T-helper 2 cell (primary cell): ENCODE measurements around the gene POLR1A.

Experiments
- DNase-seq, 5 experiments: peaks; one replicate each; pipeline versions ENCODE4 v3.0.0 to v3.0.0-alpha.2; 2012 to 2022

Gene POLR1A

DNA sequence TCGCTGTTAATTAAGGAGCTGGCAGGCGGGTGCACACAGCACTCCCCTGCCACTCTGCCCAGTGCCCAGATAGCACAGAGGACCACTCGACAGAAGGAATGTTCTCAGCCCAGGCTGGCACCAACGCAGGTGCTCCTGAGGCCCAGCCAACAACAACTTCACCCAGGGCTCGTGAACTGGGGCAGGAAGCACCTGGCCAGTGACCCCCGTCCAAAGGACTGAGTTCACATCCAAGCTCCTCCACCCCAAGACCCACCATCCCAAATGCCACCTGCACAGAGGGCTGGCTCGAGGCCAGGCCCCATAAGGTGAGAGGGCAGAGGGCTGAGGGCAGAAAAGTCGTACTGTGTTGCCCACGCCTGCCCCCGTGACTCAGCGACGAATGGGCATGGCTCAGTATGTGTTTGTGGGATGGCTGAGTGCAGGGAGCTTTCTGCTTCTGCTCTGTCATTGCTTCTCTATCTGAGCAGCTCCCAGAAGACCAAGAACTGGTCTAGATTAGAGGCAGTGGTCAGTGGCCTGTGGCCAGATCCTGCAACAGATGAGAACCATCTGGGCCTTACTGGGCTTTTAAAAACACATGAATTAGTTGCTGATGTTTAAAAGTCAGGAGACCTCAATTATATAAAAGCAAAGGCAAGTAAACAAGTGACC lies 68.4 kb downstream of the POLR1A start:
- DNase-seq = peak in 3 of 5 experiments; percentile 25 to 48 (median 25)

DNA sequence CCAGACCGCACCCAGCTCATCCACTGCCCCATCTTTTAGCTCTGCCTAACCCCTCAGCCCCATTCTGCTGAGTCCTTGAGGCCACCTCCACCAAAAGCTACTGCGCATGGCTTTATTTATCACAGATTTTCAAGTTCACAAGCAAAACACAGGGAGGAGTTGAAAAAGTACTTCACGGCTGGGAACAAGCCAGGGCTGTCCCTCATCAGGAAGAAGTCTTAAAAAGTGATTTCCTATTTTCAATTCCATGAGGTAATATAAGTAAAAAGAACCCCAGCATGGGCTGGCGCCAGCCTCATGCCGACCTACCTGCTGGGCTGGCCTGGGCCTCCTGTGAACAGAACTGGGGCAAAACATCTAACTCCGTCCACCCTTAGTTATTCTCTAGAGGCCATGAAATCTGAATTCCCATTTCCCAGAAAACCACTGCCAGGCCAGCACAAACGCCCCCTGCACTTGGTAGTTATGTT lies 69.0 kb downstream of the POLR1A start:
- no peak for DNase-seq

GRCh38 chr2:86035883-86036668 lies 69.6 kb downstream of the POLR1A start:
- DNase-seq = peak in 4 of 5 experiments; percentile 21 to 84 (median 69)

- DNase-seq = no peak
Observed at GRCh38 chr2:86035376-86035882, 70.3 kb downstream of the POLR1A start.

GRCh38 chr2:86033751-86034692 lies 71.7 kb downstream of the POLR1A start:
- no peak for DNase-seq

DNA sequence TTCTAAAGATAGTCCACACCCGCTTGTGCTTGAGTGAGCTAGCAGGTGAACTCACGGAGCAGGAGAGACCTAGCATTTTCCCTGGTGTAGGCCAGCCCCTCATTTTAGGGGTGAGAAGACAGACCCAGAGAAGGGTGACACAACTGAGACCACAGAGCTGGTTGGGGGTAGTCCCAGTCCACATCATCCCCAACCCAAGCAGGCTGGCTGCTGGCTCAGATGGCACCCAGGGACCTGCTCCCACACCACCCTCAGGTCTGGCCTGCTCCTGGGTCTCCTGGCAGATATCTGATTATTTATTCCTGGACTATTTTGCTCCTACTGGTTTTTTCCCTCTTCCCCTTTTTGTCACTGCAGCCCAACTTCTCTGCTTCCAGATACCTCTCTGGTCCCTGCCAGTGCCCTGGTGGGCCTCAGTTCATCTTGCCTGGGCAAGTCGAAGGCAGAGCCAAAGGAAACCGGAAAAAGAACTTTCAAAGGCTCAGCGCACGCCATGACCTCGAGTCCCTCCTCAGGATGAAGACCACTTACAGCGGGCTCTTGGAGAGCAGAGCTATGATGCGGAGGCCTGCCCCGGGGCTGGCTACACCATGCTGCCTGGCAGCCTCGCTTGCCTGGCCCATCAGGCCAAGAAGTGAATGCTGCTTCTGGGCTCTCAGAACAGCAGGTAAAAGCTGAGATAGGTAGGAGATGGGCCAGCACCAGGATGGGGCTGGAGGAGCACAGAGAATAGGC lies 72.7 kb downstream of the POLR1A start:
- DNase-seq = no peak

DNA sequence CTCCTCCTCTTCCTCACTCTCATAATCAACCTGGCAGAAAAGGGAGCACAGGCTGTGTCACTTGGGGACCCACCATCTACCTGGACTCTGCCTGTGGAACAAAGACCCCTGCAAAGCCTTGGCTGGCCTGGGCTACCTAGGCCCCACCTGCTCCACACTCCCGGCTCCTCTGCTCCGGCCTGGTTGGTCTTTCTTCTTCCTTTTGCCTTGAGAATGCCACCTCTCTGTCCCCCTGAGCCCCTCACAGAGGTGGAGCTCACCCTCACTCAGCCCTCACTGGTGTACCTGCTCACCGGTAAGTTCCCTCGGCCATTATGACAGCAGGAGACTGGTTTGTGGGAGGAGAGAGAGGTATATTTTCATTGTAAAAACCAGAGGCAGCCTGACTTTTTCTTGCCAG lies 74.1 kb downstream of the POLR1A start:
- no peak for DNase-seq

GRCh38 chr2:86031151-86031550 lies 74.5 kb downstream of the POLR1A start:
- DNase-seq = no peak

- no peak for DNase-seq
Observed at GRCh38 chr2:86029873-86030272, 75.8 kb downstream of the POLR1A start.

DNA sequence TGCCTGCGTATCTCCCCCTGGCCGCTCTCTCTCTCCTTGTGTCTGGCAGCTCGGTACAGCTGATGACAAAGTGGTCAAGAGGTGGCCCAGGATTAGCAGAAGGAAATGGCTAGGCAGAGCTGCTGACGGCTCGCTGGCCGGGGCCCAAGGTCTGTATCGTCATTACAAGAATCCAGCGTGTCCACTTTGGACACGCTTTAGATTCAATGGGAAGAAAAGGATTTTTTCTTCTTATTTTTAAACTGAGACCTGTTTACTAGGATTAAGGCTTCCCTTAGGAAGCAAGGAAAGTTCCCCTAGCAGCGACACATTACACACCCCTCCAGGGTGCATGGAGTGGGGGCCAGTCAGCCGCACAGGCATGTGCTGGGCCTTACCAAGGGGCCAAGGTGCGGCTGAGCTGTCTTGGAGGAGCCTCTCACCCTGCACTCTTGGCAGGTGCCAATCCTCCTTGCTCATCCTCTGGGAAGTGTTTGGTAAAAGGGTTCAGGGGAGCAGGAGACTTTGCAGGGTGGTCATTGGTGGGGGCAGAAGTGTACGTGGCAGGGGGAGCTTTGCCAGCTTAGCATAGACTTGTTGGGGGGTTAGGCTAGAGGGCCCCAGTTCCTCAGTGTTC lies 76.8 kb downstream of the POLR1A start:
- no peak for DNase-seq

DNA sequence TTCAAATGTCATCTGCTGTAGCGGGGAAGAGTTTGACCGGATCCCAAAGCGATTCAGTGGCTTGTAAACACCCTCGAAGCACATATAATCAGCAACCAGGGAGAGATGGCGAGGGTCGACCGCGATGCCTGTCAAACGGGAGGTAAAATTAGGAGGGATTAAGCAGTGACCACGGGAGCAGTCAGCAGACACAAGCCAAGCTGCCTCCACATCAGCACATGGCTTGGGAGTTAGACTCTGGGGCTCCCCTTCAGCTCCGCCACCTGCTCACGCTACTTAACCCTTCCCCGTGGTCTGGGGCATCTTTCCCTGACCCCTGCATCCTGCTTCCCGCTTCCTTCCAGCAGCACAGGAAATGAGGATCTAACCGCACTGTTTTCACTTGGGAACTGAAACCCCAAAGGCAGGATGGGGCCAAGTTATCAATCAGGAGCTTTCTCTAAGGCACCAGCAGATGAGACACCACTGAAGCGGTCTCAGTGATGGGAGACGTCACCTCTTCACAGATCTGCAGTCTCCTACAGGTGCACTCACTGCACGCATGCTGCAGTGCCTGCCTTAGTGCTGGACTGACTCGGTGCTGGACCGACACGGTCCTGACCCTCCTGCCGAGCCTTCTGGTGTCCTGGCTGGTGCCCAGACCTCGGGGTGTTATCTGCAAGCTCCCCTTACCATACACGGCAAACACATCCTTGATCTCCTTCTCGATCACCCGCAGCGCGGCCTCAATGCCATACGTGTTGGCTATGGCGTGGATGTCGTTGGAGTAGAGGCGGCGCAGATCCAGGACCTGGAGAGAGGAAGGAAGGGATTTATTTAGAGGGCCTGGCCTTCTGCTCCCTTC lies 77.5 kb downstream of the POLR1A start:
- no peak for DNase-seq

- no peak for DNase-seq
Observed at GRCh38 chr2:86027196-86027921, 78.3 kb downstream of the POLR1A start.

DNA sequence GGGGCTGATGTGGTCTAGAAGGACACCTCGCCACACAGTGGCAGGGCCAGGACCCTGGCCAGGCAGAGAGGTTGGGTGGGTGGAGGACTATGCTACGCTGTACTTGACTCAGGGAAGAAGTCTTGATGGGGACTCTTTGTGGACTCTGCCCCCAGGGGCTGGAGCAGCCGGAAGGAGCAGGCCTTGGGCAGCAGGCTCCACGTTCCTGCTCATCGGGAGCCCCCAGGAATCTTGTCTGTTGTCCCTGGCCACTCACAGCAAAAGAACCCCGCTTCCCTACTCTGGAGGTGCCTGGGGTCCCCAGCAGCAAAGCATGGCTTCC lies 79.0 kb downstream of the POLR1A start:
- DNase-seq = no peak

- no peak for DNase-seq
Observed at GRCh38 chr2:86025976-86026743, 79.5 kb downstream of the POLR1A start.

DNA sequence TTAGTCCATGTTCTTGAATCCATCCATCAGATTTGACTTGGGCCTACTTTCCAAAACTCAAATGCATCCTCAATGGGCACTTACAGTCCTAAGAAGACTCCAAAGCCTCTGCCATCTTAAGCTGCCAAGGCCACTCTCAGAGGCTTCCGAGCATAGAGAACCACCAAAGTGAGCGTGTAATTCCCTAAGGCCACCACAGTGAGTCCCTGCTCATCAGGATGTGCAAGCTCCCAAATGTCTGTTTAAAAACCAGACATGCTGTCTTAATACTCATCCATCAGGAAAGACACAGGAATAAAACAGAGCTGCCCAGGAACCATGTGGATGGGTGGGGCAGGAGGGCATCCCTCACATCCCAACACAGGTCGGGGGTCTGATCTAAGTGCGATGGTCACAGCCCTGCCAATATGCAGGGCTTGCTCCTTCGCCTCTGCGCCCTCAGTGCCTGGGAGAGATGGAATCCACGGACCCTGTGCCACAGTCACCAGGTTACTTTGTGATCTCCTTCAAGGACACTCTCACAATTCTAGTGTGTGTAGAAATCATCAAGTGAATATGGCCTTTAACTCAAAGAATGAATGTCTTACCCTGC lies 80.4 kb downstream of the POLR1A start:
- no peak for DNase-seq

- DNase-seq = no peak
Observed at GRCh38 chr2:86023366-86023712, 82.3 kb downstream of the POLR1A start.

GRCh38 chr2:86022661-86023365 lies 82.9 kb downstream of the POLR1A start:
- no peak for DNase-seq
